ENCODE data around the gene NEK9.

NEK9 gene

DNA sequence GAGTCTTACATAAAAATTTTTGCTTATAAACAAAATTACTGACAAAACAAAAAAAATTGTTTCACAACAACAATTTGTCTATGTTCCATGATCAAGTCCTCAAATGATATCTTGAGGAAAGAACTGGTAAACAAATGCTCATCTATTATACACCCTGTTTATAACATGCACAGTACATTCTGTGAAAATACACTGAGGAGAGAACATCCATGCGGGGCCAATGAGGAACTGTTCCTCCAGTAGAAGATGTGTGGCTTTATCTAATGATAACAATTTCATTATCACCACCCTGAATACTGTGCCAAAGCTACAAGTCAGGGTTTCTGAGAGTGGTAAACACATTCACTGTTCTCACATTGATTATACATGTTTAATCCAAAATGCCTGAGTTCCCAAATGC is 86.3 kb downstream of the NEK9 start:
- H3K79me2 ChIP-seq (ENCODE audit: low read length) = no peaks in the 10 kb centered on the region
- no peak overlapping the region for H2AFZ ChIP-seq (ENCODE audit: low read length)
- H3K27ac ChIP-seq (ENCODE audit: low read length) = no peak overlapping the region
- H3K27me3 ChIP-seq (replicated peaks; ENCODE audit: insufficient read depth, low read length) = no peaks in the 10 kb centered on the region
- H3K36me3 ChIP-seq (replicated peaks; ENCODE audit: insufficient read depth, low read length) = no peaks in the 10 kb centered on the region
- no peaks in the 10 kb centered on the region for H3K9me2 ChIP-seq (replicated peaks; ENCODE audit: insufficient read depth, low read length)
- no peaks in the 10 kb centered on the region for H3F3A ChIP-seq (ENCODE audit: insufficient read depth, low read length)
- H3K9ac ChIP-seq (ENCODE audit: low read length) = no peak overlapping the region
- DNase-seq = no peak
- no peak overlapping the region for H3K4me2 ChIP-seq (ENCODE audit: low read depth, low read length)
- no peak overlapping the region for H3K4me3 ChIP-seq (ENCODE audit: low read length)
- H4K20me1 ChIP-seq (ENCODE audit: insufficient read depth, low read length) = no peaks in the 10 kb centered on the region
- no peak for TF ChIP-seq EZH2phosphoT487 (IDR thresholded peaks at IDR 0.05; ENCODE audit: low read length)
- TF ChIP-seq CTCF (IDR thresholded peaks at IDR 0.05; ENCODE audit: low read length) = no peak
- TF ChIP-seq EZH2 (optimal IDR thresholded peaks at IDR 0.05; ENCODE audit: low read depth, low read length) = no peak
- H3K9me3 ChIP-seq (replicated peaks; ENCODE audit: insufficient read depth, low read length) = no peaks in the 10 kb centered on the region
- H3K4me1 ChIP-seq (ENCODE audit: low read length) = no peaks in the 10 kb centered on the region

- Histone ChIP-seq H3K27ac (ENCODE audit: low read length) (no peak overlapping the region), H3K9ac (ENCODE audit: low read length) (no peak overlapping the region), H3K27me3 (replicated peaks; ENCODE audit: insufficient read depth, low read length) (no peaks in the 10 kb centered on the region), H3K79me2 (ENCODE audit: low read length) (no peaks in the 10 kb centered on the region), H3K9me3 (replicated peaks; ENCODE audit: insufficient read depth, low read length) (no peaks in the 10 kb centered on the region), H4K20me1 (ENCODE audit: insufficient read depth, low read length) (no peaks in the 10 kb centered on the region), H3K4me2 (ENCODE audit: low read depth, low read length) (no peak overlapping the region), H3K36me3 (replicated peaks; ENCODE audit: insufficient read depth, low read length) (no peaks in the 10 kb centered on the region), H3K4me3 (ENCODE audit: low read length) (no peak overlapping the region), H3K9me2 (replicated peaks; ENCODE audit: insufficient read depth, low read length) (no peaks in the 10 kb centered on the region), H3F3A (ENCODE audit: insufficient read depth, low read length) (no peaks in the 10 kb centered on the region), H2AFZ (ENCODE audit: low read length) (no peak overlapping the region), H3K4me1 (ENCODE audit: low read length) (no peaks in the 10 kb centered on the region)
- DNase-seq = no peak
- TF ChIP-seq EZH2phosphoT487 (IDR thresholded peaks at IDR 0.05; ENCODE audit: low read length) (no peak), CTCF (IDR thresholded peaks at IDR 0.05; ENCODE audit: low read length) (no peak), EZH2 (optimal IDR thresholded peaks at IDR 0.05; ENCODE audit: low read depth, low read length) (no peak)
These were observed 93.9 kb downstream of the NEK9 start for GRCh38 chr14:75032939-75033338.

GRCh38 chr14:75030147-75030546 is 96.7 kb downstream of the NEK9 start:
- no peak overlapping the region for H3K9ac ChIP-seq (ENCODE audit: low read length)
- TF ChIP-seq EZH2 (optimal IDR thresholded peaks at IDR 0.05; ENCODE audit: low read depth, low read length) = no peak
- TF ChIP-seq CTCF (IDR thresholded peaks at IDR 0.05; ENCODE audit: low read length) = no peak
- no peak for TF ChIP-seq EZH2phosphoT487 (IDR thresholded peaks at IDR 0.05; ENCODE audit: low read length)
- H3K4me1 ChIP-seq (ENCODE audit: low read length) = no peaks in the 10 kb centered on the region
- no peak overlapping the region for H3K27ac ChIP-seq (ENCODE audit: low read length)
- DNase-seq = no peak
- H3K36me3 ChIP-seq (replicated peaks; ENCODE audit: insufficient read depth, low read length) = no peaks in the 10 kb centered on the region
- H3K79me2 ChIP-seq (ENCODE audit: low read length) = no peaks in the 10 kb centered on the region
- no peaks in the 10 kb centered on the region for H3K9me2 ChIP-seq (replicated peaks; ENCODE audit: insufficient read depth, low read length)
- H3K27me3 ChIP-seq (replicated peaks; ENCODE audit: insufficient read depth, low read length) = no peaks in the 10 kb centered on the region
- H3K9me3 ChIP-seq (replicated peaks; ENCODE audit: insufficient read depth, low read length) = no peaks in the 10 kb centered on the region
- no peak overlapping the region for H3K4me3 ChIP-seq (ENCODE audit: low read length)
- H4K20me1 ChIP-seq (ENCODE audit: insufficient read depth, low read length) = no peaks in the 10 kb centered on the region
- H3K4me2 ChIP-seq (ENCODE audit: low read depth, low read length) = no peak overlapping the region
- no peak overlapping the region for H2AFZ ChIP-seq (ENCODE audit: low read length)
- no peaks in the 10 kb centered on the region for H3F3A ChIP-seq (ENCODE audit: insufficient read depth, low read length)

Measured in MM.1S (cell line).